ENCODE results near the gene CD7.

Gene CD7

GRCh38 chr17:82329683-82330321 lies 12.4 kb upstream of the CD7 start (continued):
- TF ChIP-seq, protein P1, sequence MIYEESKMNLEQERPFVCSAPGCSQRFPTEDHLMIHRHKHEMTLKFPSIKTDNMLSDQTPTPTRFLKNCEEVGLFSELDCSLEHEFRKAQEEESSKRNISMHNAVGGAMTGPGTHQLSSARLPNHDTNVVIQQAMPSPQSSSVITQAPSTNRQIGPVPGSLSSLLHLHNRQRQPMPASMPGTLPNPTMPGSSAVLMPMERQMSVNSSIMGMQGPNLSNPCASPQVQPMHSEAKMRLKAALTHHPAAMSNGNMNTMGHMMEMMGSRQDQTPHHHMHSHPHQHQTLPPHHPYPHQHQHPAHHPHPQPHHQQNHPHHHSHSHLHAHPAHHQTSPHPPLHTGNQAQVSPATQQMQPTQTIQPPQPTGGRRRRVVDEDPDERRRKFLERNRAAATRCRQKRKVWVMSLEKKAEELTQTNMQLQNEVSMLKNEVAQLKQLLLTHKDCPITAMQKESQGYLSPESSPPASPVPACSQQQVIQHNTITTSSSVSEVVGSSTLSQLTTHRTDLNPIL (CRISPR knock-in tag; IDR thresholded peaks at IDR 0.05; ENCODE audit: low read depth), result no peak
- TF ChIP-seq POU6F1 (CRISPR knock-in tag; IDR thresholded peaks at IDR 0.05; ENCODE audit: borderline replicate concordance, low read depth) (no peak), SNAI2 (CRISPR knock-in tag; IDR thresholded peaks at IDR 0.05) (no peak), PPARA (CRISPR knock-in tag; IDR thresholded peaks at IDR 0.05; ENCODE audit: borderline replicate concordance) (no peak), ZFP3 (CRISPR knock-in tag; IDR thresholded peaks at IDR 0.05) (no peak)
- TF ChIP-seq, protein P2, sequence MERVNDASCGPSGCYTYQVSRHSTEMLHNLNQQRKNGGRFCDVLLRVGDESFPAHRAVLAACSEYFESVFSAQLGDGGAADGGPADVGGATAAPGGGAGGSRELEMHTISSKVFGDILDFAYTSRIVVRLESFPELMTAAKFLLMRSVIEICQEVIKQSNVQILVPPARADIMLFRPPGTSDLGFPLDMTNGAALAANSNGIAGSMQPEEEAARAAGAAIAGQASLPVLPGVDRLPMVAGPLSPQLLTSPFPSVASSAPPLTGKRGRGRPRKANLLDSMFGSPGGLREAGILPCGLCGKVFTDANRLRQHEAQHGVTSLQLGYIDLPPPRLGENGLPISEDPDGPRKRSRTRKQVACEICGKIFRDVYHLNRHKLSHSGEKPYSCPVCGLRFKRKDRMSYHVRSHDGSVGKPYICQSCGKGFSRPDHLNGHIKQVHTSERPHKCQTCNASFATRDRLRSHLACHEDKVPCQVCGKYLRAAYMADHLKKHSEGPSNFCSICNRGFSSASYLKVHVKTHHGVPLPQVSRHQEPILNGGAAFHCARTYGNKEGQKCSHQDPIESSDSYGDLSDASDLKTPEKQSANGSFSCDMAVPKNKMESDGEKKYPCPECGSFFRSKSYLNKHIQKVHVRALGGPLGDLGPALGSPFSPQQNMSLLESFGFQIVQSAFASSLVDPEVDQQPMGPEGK (CRISPR knock-in tag; IDR thresholded peaks at IDR 0.05; ENCODE audit: borderline replicate concordance), result no peak

DNA sequence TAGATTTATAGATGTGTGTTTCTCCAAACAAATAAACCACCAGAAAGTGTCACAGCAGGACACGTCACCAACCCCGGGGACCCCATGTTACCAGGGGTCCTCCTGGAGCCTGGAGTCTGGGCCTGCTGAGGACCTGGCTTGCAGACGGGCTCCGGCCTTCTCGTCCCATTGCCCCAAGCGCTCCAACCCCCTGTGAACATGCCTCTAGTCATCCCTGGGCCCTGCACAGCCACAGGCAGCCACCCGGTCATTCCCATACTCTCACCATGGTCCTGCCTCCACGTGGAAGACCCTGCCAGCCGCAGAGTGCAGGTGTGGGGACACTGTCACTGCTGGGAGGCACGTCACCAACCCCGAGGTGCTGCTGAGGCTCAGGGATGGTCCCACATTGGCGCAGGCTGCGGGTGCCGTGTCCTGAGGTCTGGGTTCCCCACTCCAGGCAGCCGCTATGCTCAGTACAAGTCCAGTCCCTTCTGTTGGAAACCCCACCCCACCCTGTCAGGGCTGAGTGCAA lies 11.6 kb upstream of the CD7 start:
- ATAC-seq, result no peak

GRCh38 chr17:82328141-82328993 lies 11.0 kb upstream of the CD7 start:
- TF ChIP-seq ESRRG (CRISPR knock-in tag; IDR thresholded peaks at IDR 0.05), result no peak
- no peak for TF ChIP-seq SNAI2 (CRISPR knock-in tag; IDR thresholded peaks at IDR 0.05)
- no peak for TF ChIP-seq ZNF70 (CRISPR knock-in tag; IDR thresholded peaks at IDR 0.05)
- TF ChIP-seq ZC3H10 (CRISPR knock-in tag; IDR thresholded peaks at IDR 0.05), result no peak
- no peak for TF ChIP-seq BACH2 (CRISPR knock-in tag; IDR thresholded peaks at IDR 0.05; ENCODE audit: borderline replicate concordance)
- TF ChIP-seq GLIS3 (CRISPR knock-in tag; IDR thresholded peaks at IDR 0.05), result no peak
- no peak for TF ChIP-seq ZFP30 (CRISPR knock-in tag; IDR thresholded peaks at IDR 0.05)
- TF ChIP-seq OSR1 (CRISPR knock-in tag; IDR thresholded peaks at IDR 0.05), result no peak
- no peak for TF ChIP-seq TCF4 (CRISPR knock-in tag; IDR thresholded peaks at IDR 0.05; ENCODE audit: borderline replicate concordance)
- TF ChIP-seq ZNF8 (CRISPR knock-in tag; IDR thresholded peaks at IDR 0.05), result no peak
- TF ChIP-seq CSRNP3 (CRISPR knock-in tag; IDR thresholded peaks at IDR 0.05), result no peak
- no peak for TF ChIP-seq CSDC2 (CRISPR knock-in tag; IDR thresholded peaks at IDR 0.05)
- no peak for TF ChIP-seq ISL1 (CRISPR knock-in tag; IDR thresholded peaks at IDR 0.05)
- ATAC-seq, result no peak

More for the DNA sequence above, 11.6 kb upstream of the CD7 start:
- TF ChIP-seq GLIS3 (CRISPR knock-in tag; IDR thresholded peaks at IDR 0.05), result no peak
- TF ChIP-seq ZNF8 (CRISPR knock-in tag; IDR thresholded peaks at IDR 0.05), result no peak

GRCh38 chr17:82327757-82328140 lies 10.3 kb upstream of the CD7 start:
- TF ChIP-seq ZFP30 (CRISPR knock-in tag; IDR thresholded peaks at IDR 0.05) (no peak), TCF4 (CRISPR knock-in tag; IDR thresholded peaks at IDR 0.05; ENCODE audit: borderline replicate concordance) (no peak), SNAI2 (CRISPR knock-in tag; IDR thresholded peaks at IDR 0.05) (no peak), RARB (CRISPR knock-in tag; IDR thresholded peaks at IDR 0.05) (no peak), ZFP3 (CRISPR knock-in tag; IDR thresholded peaks at IDR 0.05) (no peak), ESRRG (CRISPR knock-in tag; IDR thresholded peaks at IDR 0.05) (no peak), BACH2 (CRISPR knock-in tag; IDR thresholded peaks at IDR 0.05; ENCODE audit: borderline replicate concordance) (no peak), CSDC2 (CRISPR knock-in tag; IDR thresholded peaks at IDR 0.05) (no peak), ZNF8 (CRISPR knock-in tag; IDR thresholded peaks at IDR 0.05) (no peak), GLIS3 (CRISPR knock-in tag; IDR thresholded peaks at IDR 0.05) (no peak), PPARA (CRISPR knock-in tag; IDR thresholded peaks at IDR 0.05; ENCODE audit: borderline replicate concordance) (no peak), ZNF70 (CRISPR knock-in tag; IDR thresholded peaks at IDR 0.05) (no peak), ARNTL (CRISPR knock-in tag; IDR thresholded peaks at IDR 0.05; ENCODE audit: borderline replicate concordance, low read depth) (no peak), CSRNP3 (CRISPR knock-in tag; IDR thresholded peaks at IDR 0.05) (no peak)
- TF ChIP-seq, protein P3, sequence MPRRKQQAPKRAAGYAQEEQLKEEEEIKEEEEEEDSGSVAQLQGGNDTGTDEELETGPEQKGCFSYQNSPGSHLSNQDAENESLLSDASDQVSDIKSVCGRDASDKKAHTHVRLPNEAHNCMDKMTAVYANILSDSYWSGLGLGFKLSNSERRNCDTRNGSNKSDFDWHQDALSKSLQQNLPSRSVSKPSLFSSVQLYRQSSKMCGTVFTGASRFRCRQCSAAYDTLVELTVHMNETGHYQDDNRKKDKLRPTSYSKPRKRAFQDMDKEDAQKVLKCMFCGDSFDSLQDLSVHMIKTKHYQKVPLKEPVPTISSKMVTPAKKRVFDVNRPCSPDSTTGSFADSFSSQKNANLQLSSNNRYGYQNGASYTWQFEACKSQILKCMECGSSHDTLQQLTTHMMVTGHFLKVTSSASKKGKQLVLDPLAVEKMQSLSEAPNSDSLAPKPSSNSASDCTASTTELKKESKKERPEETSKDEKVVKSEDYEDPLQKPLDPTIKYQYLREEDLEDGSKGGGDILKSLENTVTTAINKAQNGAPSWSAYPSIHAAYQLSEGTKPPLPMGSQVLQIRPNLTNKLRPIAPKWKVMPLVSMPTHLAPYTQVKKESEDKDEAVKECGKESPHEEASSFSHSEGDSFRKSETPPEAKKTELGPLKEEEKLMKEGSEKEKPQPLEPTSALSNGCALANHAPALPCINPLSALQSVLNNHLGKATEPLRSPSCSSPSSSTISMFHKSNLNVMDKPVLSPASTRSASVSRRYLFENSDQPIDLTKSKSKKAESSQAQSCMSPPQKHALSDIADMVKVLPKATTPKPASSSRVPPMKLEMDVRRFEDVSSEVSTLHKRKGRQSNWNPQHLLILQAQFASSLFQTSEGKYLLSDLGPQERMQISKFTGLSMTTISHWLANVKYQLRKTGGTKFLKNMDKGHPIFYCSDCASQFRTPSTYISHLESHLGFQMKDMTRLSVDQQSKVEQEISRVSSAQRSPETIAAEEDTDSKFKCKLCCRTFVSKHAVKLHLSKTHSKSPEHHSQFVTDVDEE (CRISPR knock-in tag; IDR thresholded peaks at IDR 0.05), result no peak
- TF ChIP-seq, protein P1 (CRISPR knock-in tag; IDR thresholded peaks at IDR 0.05; ENCODE audit: low read depth), result no peak
- no peak for ATAC-seq
